ENCODE measurements around the gene DDRGK1. TPM values are rescaled to one million over a fixed set of nuclear protein-coding genes. Genes with fewer than 3 reads are reported as not detected.
A peak's percentile ranks its signal among the peaks of the same experiment; 100 is the strongest.

DDRGK1 gene
- total RNA-seq, result 28.9 TPM
- 10 to 100 TPM; 25.5 to 34.0 (median 31.5) TPM for polyA plus RNA-seq (ENCODE audit: insufficient read depth in 1 of 8, insufficient read length in 8 of 8, low replicate concordance in 1 of 8)
- long read RNA-seq, donor 1, transcript DDRGK1-201 (9 exons, 1,306 nt), result major isoform, 7 of 50 reads
- long read RNA-seq, donor 1, partial matches to known transcripts, result 18 of 50 reads
- long read RNA-seq, donor 1, other reads (novel, unspliced or antisense), result 22 of 50 reads
- long read RNA-seq, donor 2, result 0 reads
- long read RNA-seq, donor 3, transcript DDRGK1-201 (9 exons, 1,306 nt), result major isoform, 13 of 13 reads
- long read RNA-seq, donor 3, partial matches to known transcripts, result 0 of 13 reads
- long read RNA-seq, donor 3, other reads (novel, unspliced or antisense), result 0 of 13 reads
- long read RNA-seq, donor 4, transcript DDRGK1-201 (9 exons, 1,306 nt), result major isoform, 5 of 18 reads
- long read RNA-seq, donor 4, partial matches to known transcripts, result 0 of 18 reads
- long read RNA-seq, donor 4, other reads (novel, unspliced or antisense), result 13 of 18 reads
- long read RNA-seq, donor 5, transcript DDRGK1-201 (9 exons, 1,306 nt), result major isoform, 15 of 17 reads
- long read RNA-seq, donor 5, partial matches to known transcripts, result 0 of 17 reads
- long read RNA-seq, donor 5, other reads (novel, unspliced or antisense), result 0 of 17 reads
- long read RNA-seq, donor 6, transcript DDRGK1-201 (9 exons, 1,306 nt), result major isoform, 14 of 93 reads
- long read RNA-seq, donor 6, partial matches to known transcripts, result 24 of 93 reads
- long read RNA-seq, donor 6, other reads (novel, unspliced or antisense), result 52 of 93 reads
- long read RNA-seq, donor 7, partial matches to known transcripts, result 0 of 4 reads
- long read RNA-seq, donor 7, other reads (novel, unspliced or antisense), result 0 of 4 reads
- long read RNA-seq, donor 8, partial matches to known transcripts, result 0 of 3 reads
- long read RNA-seq, donor 8, other reads (novel, unspliced or antisense), result 0 of 3 reads
- long read RNA-seq, donor 9, transcript DDRGK1-201 (9 exons, 1,306 nt), result major isoform, 8 of 8 reads
- long read RNA-seq, donor 9, partial matches to known transcripts, result 0 of 8 reads
- long read RNA-seq, donor 9, other reads (novel, unspliced or antisense), result 0 of 8 reads
- long read RNA-seq, donor 10, transcript DDRGK1-201 (9 exons, 1,306 nt), result major isoform, 6 of 8 reads
- long read RNA-seq, donor 10, partial matches to known transcripts, result 0 of 8 reads
- long read RNA-seq, donor 10, other reads (novel, unspliced or antisense), result 0 of 8 reads
- long read RNA-seq, donor 11, transcript DDRGK1-201 (9 exons, 1,306 nt), result major isoform, 10 of 13 reads
- long read RNA-seq, donor 11, partial matches to known transcripts, result 0 of 13 reads
- long read RNA-seq, donor 11, other reads (novel, unspliced or antisense), result 0 of 13 reads

GRCh38 chr20:3204124-3204794, at the start of gene DDRGK1:
TSS of gene DDRGK1 (minus strand) at chr20:3204682. CDS start at chr20:3204627, 55 bp downstream.
- peak; percentile 88 for DNase-seq
- H3K4me1 ChIP-seq (ENCODE audit: control insufficient read depth, insufficient read depth, low read length), result peaks cover 21% of the 10 kb centered on the region
- whole genome bisulfite sequencing (ENCODE audit: insufficient coverage), result under 1% methylated on average over 32 of the region's 48 CpGs

DNA sequence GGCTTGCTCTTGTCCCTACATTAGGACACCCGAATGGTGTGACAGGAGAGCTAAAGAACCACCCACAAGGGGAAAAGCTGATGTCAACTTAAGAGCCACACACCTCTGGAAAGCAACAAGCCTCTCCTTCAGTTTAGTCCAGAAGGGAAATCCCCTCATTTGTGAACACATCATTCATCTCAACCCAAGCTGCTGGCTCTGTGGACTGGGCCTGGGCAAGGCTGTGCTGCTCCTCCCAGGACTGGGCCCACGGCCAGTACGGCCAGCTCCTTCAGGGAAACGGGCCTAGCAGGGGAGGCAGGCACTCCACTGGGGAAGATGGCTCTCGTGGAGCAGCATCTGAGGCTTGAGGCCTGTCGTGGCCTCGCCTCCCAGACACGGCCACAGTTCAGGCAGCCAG, 47.3 kb upstream of the DDRGK1 start:
- Histone ChIP-seq H3K4me3 (ENCODE audit: low read length) (no peak overlapping the region), H3K4me1 (ENCODE audit: control insufficient read depth, insufficient read depth, low read length) (peaks cover 13% of the 10 kb centered on the region), H3K27ac (ENCODE audit: low read length) (no peak overlapping the region), H3K27me3 (ENCODE audit: control insufficient read depth, insufficient read depth, low read length) (peaks cover 33% of the 10 kb centered on the region), H3K9me3 (replicated peaks; ENCODE audit: control insufficient read depth, low read depth, low read length) (no peaks in the 10 kb centered on the region), H3K36me3 (ENCODE audit: control insufficient read depth, insufficient read depth, low read length) (peaks cover 54% of the 10 kb centered on the region)
- WGBS (ENCODE audit: insufficient coverage), result 68% methylated on average over 8 of the region's 8 CpGs
- DNase-seq, result no peak

More at GRCh38 chr20:3204124-3204794, at the start of gene DDRGK1:
- Histone ChIP-seq H3K4me3 (ENCODE audit: low read length) (peak within 1 kb of the TSS; percentile 64), H3K36me3 (ENCODE audit: control insufficient read depth, insufficient read depth, low read length) (peaks cover 24% of the 10 kb centered on the region), H3K27ac (ENCODE audit: low read length) (peak within 1 kb of the TSS; percentile 86), H3K27me3 (ENCODE audit: control insufficient read depth, insufficient read depth, low read length) (no peaks in the 10 kb centered on the region), H3K9me3 (replicated peaks; ENCODE audit: control insufficient read depth, low read depth, low read length) (no peaks in the 10 kb centered on the region)

DNA sequence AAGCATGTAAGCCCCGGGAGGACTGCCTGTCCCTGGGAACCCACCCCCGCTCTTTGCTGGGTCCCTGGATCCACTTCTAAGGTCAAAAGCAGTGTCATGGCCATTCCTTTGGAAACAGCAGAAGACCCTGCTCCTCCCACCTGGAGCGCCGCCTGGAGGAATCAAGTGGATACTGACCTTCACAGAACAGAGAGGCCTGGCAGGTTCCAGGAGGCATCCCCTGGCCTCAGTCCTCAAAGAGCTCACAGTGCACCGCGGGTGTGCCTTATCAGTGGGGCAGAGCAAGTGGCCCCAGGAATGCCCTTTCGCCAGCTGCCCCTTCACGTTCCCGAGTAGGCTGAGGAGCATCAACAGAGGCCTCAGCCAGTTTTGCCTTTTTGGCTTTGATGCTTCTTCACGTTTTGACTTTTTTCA, 45.6 kb upstream of the DDRGK1 start:
- Histone ChIP-seq H3K4me3 (ENCODE audit: low read length) (no peak overlapping the region), H3K9me3 (replicated peaks; ENCODE audit: control insufficient read depth, low read depth, low read length) (no peaks in the 10 kb centered on the region), H3K27ac (ENCODE audit: low read length) (no peak overlapping the region), H3K4me1 (ENCODE audit: control insufficient read depth, insufficient read depth, low read length) (peaks cover 13% of the 10 kb centered on the region), H3K36me3 (ENCODE audit: control insufficient read depth, insufficient read depth, low read length) (peaks cover 40% of the 10 kb centered on the region), H3K27me3 (ENCODE audit: control insufficient read depth, insufficient read depth, low read length) (peaks cover 38% of the 10 kb centered on the region)
- no peak for DNase-seq
- WGBS (ENCODE audit: insufficient coverage), result 43% methylated on average over 9 of the region's 10 CpGs

DNA sequence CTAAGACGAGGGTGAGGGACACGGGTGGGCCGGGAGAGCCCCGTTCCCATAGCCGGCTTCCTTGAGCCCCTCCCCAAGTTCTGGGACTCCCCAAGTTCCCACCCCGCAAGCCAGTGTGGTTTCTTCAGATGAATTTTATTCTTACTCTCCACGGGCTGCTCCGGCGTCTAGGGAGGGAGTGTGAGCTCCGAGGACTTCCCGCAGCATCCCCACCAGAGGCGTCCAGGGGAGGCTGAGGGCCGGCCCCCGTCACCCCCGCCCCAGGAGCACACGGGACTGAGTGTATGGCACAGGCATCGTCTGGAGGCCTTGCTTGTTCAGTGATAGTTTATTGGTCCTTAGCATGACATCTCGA, 44.5 kb upstream of the DDRGK1 start:
- H3K27ac ChIP-seq (ENCODE audit: low read length), result no peak overlapping the region
- DNase-seq, result no peak
- H3K27me3 ChIP-seq (ENCODE audit: control insufficient read depth, insufficient read depth, low read length), result peaks cover 49% of the 10 kb centered on the region
- no peak overlapping the region for H3K4me3 ChIP-seq (ENCODE audit: low read length)
- peaks cover 13% of the 10 kb centered on the region for H3K4me1 ChIP-seq (ENCODE audit: control insufficient read depth, insufficient read depth, low read length)
- H3K9me3 ChIP-seq (replicated peaks; ENCODE audit: control insufficient read depth, low read depth, low read length), result no peaks in the 10 kb centered on the region
- H3K36me3 ChIP-seq (ENCODE audit: control insufficient read depth, insufficient read depth, low read length), result peaks cover 32% of the 10 kb centered on the region
- WGBS (ENCODE audit: insufficient coverage), result no CpG with 5 or more reads among the region's 18 CpGs

DNA sequence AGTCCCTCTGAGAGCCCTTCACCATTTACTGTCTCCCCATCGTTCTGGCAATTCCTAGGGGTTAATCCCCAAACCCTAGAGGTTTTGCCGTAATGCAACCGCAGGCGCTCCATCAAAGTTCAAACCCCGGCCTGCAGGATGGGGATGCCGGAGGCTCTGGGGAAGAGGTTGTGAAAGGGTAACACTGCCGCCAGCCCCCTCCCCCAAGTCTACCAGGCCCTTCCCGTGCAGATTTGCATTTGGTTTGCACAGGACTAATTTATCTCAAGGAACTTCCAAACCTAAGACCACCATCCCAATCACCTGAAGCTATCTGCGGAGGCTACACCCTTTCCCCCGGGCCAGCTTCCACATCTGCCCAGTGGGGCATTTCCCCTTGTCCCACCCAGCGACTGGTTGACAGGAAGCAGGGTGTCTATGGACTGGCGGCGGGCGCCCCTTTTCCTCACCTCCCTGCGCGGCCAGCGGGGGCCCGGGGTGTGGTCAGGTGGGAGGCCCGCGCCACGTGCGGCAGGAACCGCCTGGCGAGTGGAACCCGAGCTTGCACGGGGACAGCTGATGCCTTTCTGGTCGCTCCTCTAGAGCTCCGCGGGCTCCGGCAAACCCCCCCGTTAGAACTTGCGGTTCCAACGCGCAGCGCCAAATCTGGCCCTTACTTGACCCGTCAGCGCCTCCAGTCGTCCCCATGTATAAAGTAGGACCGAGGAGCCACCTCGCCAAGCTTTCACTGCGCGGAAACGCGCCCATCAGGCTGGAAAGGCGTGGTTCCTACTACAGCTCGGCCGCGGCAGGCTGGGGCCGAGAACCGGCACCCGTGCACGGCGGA, 43.9 kb upstream of the DDRGK1 start:
- DNase-seq, result peak; percentile 60
- Histone ChIP-seq H3K27me3 (ENCODE audit: control insufficient read depth, insufficient read depth, low read length) (peaks cover 55% of the 10 kb centered on the region), H3K4me3 (ENCODE audit: low read length) (no peak overlapping the region)

GRCh38 chr20:3247638-3248037, 43.2 kb upstream of the DDRGK1 start:
- DNase-seq, result no peak
- Histone ChIP-seq H3K27me3 (ENCODE audit: control insufficient read depth, insufficient read depth, low read length) (peaks cover 61% of the 10 kb centered on the region), H3K4me3 (ENCODE audit: low read length) (no peak overlapping the region), H3K27ac (ENCODE audit: low read length) (no peak overlapping the region), H3K4me1 (ENCODE audit: control insufficient read depth, insufficient read depth, low read length) (peaks cover 13% of the 10 kb centered on the region), H3K9me3 (replicated peaks; ENCODE audit: control insufficient read depth, low read depth, low read length) (no peaks in the 10 kb centered on the region), H3K36me3 (ENCODE audit: control insufficient read depth, insufficient read depth, low read length) (peaks cover 22% of the 10 kb centered on the region)
- WGBS (ENCODE audit: insufficient coverage), result 51% methylated on average over 3 of the region's 4 CpGs

More for the DNA sequence above, 43.9 kb upstream of the DDRGK1 start:
- Histone ChIP-seq H3K36me3 (ENCODE audit: control insufficient read depth, insufficient read depth, low read length) (peaks cover 27% of the 10 kb centered on the region), H3K27ac (ENCODE audit: low read length) (no peak overlapping the region), H3K9me3 (replicated peaks; ENCODE audit: control insufficient read depth, low read depth, low read length) (no peaks in the 10 kb centered on the region), H3K4me1 (ENCODE audit: control insufficient read depth, insufficient read depth, low read length) (peaks cover 13% of the 10 kb centered on the region)
- WGBS (ENCODE audit: insufficient coverage), result 2% methylated on average over 42 of the region's 53 CpGs

DNA sequence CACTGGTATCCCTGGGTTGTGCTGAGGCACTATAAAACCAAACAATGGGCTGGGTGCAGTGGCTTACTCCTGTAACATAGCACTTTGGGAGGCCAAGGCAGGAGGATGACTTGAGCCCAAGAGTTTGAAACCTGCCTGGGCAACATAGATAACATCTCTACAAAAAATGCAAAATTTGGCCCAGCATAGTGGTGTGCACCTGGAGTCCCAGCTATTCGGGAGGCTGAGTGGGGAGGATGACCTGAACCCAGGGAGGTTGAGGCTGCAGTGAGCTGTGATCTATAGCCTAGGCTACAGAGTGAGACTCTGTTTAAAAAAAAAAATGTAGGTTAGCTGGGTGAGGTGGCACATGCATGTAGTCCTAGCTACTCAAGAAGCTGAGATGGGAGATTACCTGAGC, 42.2 kb upstream of the DDRGK1 start:
- DNase-seq, result no peak
- no peak overlapping the region for H3K4me3 ChIP-seq (ENCODE audit: low read length)
- 100% methylated on average over 1 of the region's 1 CpG for WGBS (ENCODE audit: insufficient coverage)
- no peaks in the 10 kb centered on the region for H3K9me3 ChIP-seq (replicated peaks; ENCODE audit: control insufficient read depth, low read depth, low read length)
- peaks cover 71% of the 10 kb centered on the region for H3K27me3 ChIP-seq (ENCODE audit: control insufficient read depth, insufficient read depth, low read length)
- no peak overlapping the region for H3K27ac ChIP-seq (ENCODE audit: low read length)
- H3K4me1 ChIP-seq (ENCODE audit: control insufficient read depth, insufficient read depth, low read length), result peaks cover 13% of the 10 kb centered on the region
- H3K36me3 ChIP-seq (ENCODE audit: control insufficient read depth, insufficient read depth, low read length), result peaks cover 13% of the 10 kb centered on the region

GRCh38 chr20:3245711-3246110, 41.2 kb upstream of the DDRGK1 start:
- DNase-seq, result no peak
- H3K27me3 ChIP-seq (ENCODE audit: control insufficient read depth, insufficient read depth, low read length), result peaks cover 78% of the 10 kb centered on the region
- H3K27ac ChIP-seq (ENCODE audit: low read length), result no peak overlapping the region
- H3K9me3 ChIP-seq (replicated peaks; ENCODE audit: control insufficient read depth, low read depth, low read length), result no peaks in the 10 kb centered on the region
- H3K36me3 ChIP-seq (ENCODE audit: control insufficient read depth, insufficient read depth, low read length), result peaks cover 4% of the 10 kb centered on the region
- H3K4me1 ChIP-seq (ENCODE audit: control insufficient read depth, insufficient read depth, low read length), result peaks cover 13% of the 10 kb centered on the region
- H3K4me3 ChIP-seq (ENCODE audit: low read length), result no peak overlapping the region
- no CpG with 5 or more reads among the region's 4 CpGs for WGBS (ENCODE audit: insufficient coverage)

GRCh38 chr20:3245156-3245555, 40.7 kb upstream of the DDRGK1 start:
- WGBS (ENCODE audit: insufficient coverage), result no CpG with 5 or more reads among the region's 2 CpGs
- Histone ChIP-seq H3K27me3 (ENCODE audit: control insufficient read depth, insufficient read depth, low read length) (peaks cover 80% of the 10 kb centered on the region), H3K4me3 (ENCODE audit: low read length) (no peak overlapping the region), H3K36me3 (ENCODE audit: control insufficient read depth, insufficient read depth, low read length) (no peaks in the 10 kb centered on the region), H3K4me1 (ENCODE audit: control insufficient read depth, insufficient read depth, low read length) (peaks cover 15% of the 10 kb centered on the region), H3K9me3 (replicated peaks; ENCODE audit: control insufficient read depth, low read depth, low read length) (no peaks in the 10 kb centered on the region), H3K27ac (ENCODE audit: low read length) (no peak overlapping the region)
- no peak for DNase-seq
